HEK293 (cell line): ENCODE measurements around the gene SERPINB13.

Source experiments
- CTCF ChIA-PET: fragments of 350-600 bp; formaldehyde crosslinking; extraction: SDS; loops from one replicate; lab custom pipeline; 2021; ENCODE audit warnings: antibody characterized with exemption; lab: Yijun Ruan, JAX
- POLR2A ChIA-PET: fragments of 300-600 bp; formaldehyde crosslinking; extraction: SDS; loops from one replicate; lab custom pipeline; 2020; ENCODE audit warnings: antibody characterized with exemption, inconsistent platforms; lab: Yijun Ruan, JAX
- H3K27ac ChIP-seq: fragments of 200-500 bp; sonication (Bioruptor generic); 2 replicates; pipeline ENCODE4 v1.5.1; 2014; ENCODE audit warnings: low read depth, low read length, control low read depth, inconsistent platforms; ENCODE audit errors: extremely low read depth
- H3K36me3 ChIP-seq, 2 experiments: fragments of 200-500 bp in 1 of 2; sonication (Bioruptor generic) in 1 of 2; 1 replicate in 1 of 2; 2 replicates in 1 of 2; pipeline ENCODE4 v1.5.1; 2014 to 2017; ENCODE audit warnings: inconsistent platforms in 2 of 2, low read length in 2 of 2; ENCODE audit not compliant: control insufficient read depth in 2 of 2, insufficient read depth in 1 of 2
- H3K4me1 ChIP-seq: fragments of 200-500 bp; sonication (Bioruptor generic); 2 replicates; pipeline ENCODE4 v1.5.1; 2014; ENCODE audit warnings: mild to moderate bottlenecking, low read length, inconsistent platforms; ENCODE audit not compliant: control insufficient read depth, insufficient read depth
- H3K4me3 ChIP-seq: 2 replicates; pipeline ENCODE4 v1.5.1; 2011; ENCODE audit warnings: low read depth, mild to moderate bottlenecking, control low read depth, low read length, moderate library complexity
- H3K9me3 ChIP-seq: fragments of 200-500 bp; sonication (Bioruptor generic); 2 replicates; pipeline ENCODE4 v1.5.1; 2014; ENCODE audit warnings: low read depth, low read length, inconsistent platforms; ENCODE audit not compliant: control insufficient read depth, insufficient read depth
- GLI2 ChIP-seq: fragments of 450-650 bp; formaldehyde crosslinking; IDR thresholded peaks from 2 replicates; pipeline ENCODE4; 2017; ENCODE audit warnings: missing biosample characterization, missing genetic modification characterization, low read depth, borderline replicate concordance
- INSM2 ChIP-seq: fragments of 450-650 bp; formaldehyde crosslinking; IDR thresholded peaks from 2 replicates; pipeline ENCODE4 v1.5.1; 2016; ENCODE audit warnings: missing biosample characterization, missing genetic modification characterization
- KLF1 ChIP-seq: fragments of 450-650 bp; formaldehyde crosslinking; IDR thresholded peaks from 2 replicates; pipeline ENCODE4 v1.5.1; 2016; ENCODE audit warnings: missing biosample characterization, missing genetic modification characterization
- MEIS1 ChIP-seq: sonication (generic); formaldehyde crosslinking; IDR thresholded peaks from 2 replicates; pipeline ENCODE4 v1.8.1; 2022; ENCODE audit warnings: missing genetic modification reagents, mild to moderate bottlenecking, borderline replicate concordance
- OSR2 ChIP-seq: fragments of 450-650 bp; formaldehyde crosslinking; IDR thresholded peaks from 2 replicates; pipeline ENCODE4 v1.5.1; 2016; ENCODE audit warnings: missing biosample characterization, missing genetic modification characterization
- OVOL3 ChIP-seq: fragments of 450-650 bp; formaldehyde crosslinking; IDR thresholded peaks from 2 replicates; pipeline ENCODE4 v1.5.1; 2016; ENCODE audit warnings: missing biosample characterization, missing genetic modification characterization
- SCRT1 ChIP-seq: fragments of 450-650 bp; formaldehyde crosslinking; IDR thresholded peaks from 2 replicates; pipeline ENCODE4 v1.5.1; 2016; ENCODE audit warnings: missing biosample characterization, missing genetic modification characterization, borderline replicate concordance
- SETDB1 ChIP-seq: IDR thresholded peaks from one replicate; pipeline ENCODE4 v1.6.1; 2017; ENCODE audit warnings: mild to moderate bottlenecking, low read length, moderate library complexity, mixed read lengths; ENCODE audit not compliant: insufficient read length
- YY2 ChIP-seq: fragments of 450-650 bp; formaldehyde crosslinking; IDR thresholded peaks from 2 replicates; pipeline ENCODE4 v1.5.1; 2016; ENCODE audit warnings: missing biosample characterization, missing genetic modification characterization
- ZBTB1 ChIP-seq: fragments of 450-650 bp; formaldehyde crosslinking; IDR thresholded peaks from 2 replicates; pipeline ENCODE4 v1.5.1; 2016; ENCODE audit warnings: missing biosample characterization, missing genetic modification characterization
- ZBTB20 ChIP-seq: fragments of 450-650 bp; formaldehyde crosslinking; IDR thresholded peaks from 2 replicates; pipeline ENCODE4 v1.5.1; 2016; ENCODE audit warnings: missing biosample characterization, missing genetic modification characterization
- ZBTB26 ChIP-seq: fragments of 450-650 bp; formaldehyde crosslinking; optimal IDR thresholded peaks from 2 replicates; pipeline ENCODE3; 2016; ENCODE audit warnings: missing biosample characterization, mild to moderate bottlenecking, missing genetic modification characterization
- ZFP3 ChIP-seq: fragments of 450-650 bp; formaldehyde crosslinking; IDR thresholded peaks from 2 replicates; pipeline ENCODE4 v1.5.1; 2016; ENCODE audit warnings: low read depth, missing biosample characterization, missing genetic modification characterization
- ZNF10 ChIP-seq: fragments of 450-650 bp; formaldehyde crosslinking; IDR thresholded peaks from 2 replicates; pipeline ENCODE4 v1.5.1; 2017; ENCODE audit warnings: missing biosample characterization, missing genetic modification characterization
- ZNF16 ChIP-seq: fragments of 450-650 bp; formaldehyde crosslinking; IDR thresholded peaks from 2 replicates; pipeline ENCODE4 v1.5.1; 2016; ENCODE audit warnings: low read depth, missing biosample characterization, missing genetic modification characterization
- ZNF223 ChIP-seq: fragments of 450-650 bp; formaldehyde crosslinking; IDR thresholded peaks from 2 replicates; pipeline ENCODE4 v1.5.1; 2016; ENCODE audit warnings: missing biosample characterization, missing genetic modification characterization
- ZNF23 ChIP-seq: fragments of 450-650 bp; formaldehyde crosslinking; IDR thresholded peaks from 2 replicates; pipeline ENCODE4 v1.5.1; 2016; ENCODE audit warnings: missing biosample characterization, missing genetic modification characterization, borderline replicate concordance
- ZNF324 ChIP-seq: fragments of 450-650 bp; formaldehyde crosslinking; IDR thresholded peaks from 2 replicates; pipeline ENCODE4 v1.5.1; 2016; ENCODE audit warnings: missing biosample characterization, missing genetic modification characterization
- ZNF362 ChIP-seq: fragments of 450-650 bp; formaldehyde crosslinking; IDR thresholded peaks from 2 replicates; pipeline ENCODE4 v1.5.1; 2016; ENCODE audit warnings: missing biosample characterization, missing genetic modification characterization
- ZNF394 ChIP-seq: fragments of 450-650 bp; formaldehyde crosslinking; IDR thresholded peaks from 2 replicates; pipeline ENCODE4 v1.5.1; 2016; ENCODE audit warnings: missing biosample characterization, missing genetic modification characterization, mild to moderate bottlenecking, moderate library complexity, borderline replicate concordance
- ZNF404 ChIP-seq: fragments of 450-650 bp; formaldehyde crosslinking; IDR thresholded peaks from 2 replicates; pipeline ENCODE4 v1.5.1; 2017; ENCODE audit warnings: missing biosample characterization, missing genetic modification characterization
- ZNF529 ChIP-seq: fragments of 450-650 bp; formaldehyde crosslinking; IDR thresholded peaks from 2 replicates; pipeline ENCODE4 v1.5.1; 2017; ENCODE audit warnings: missing genetic modification characterization, missing biosample characterization; ENCODE audit not compliant: insufficient replicate concordance
- ZNF596 ChIP-seq: fragments of 450-650 bp; IDR thresholded peaks from 2 replicates; pipeline ENCODE4 v1.5.0; 2018; ENCODE audit warnings: missing biosample characterization, mild to moderate bottlenecking, missing genetic modification characterization, moderate library complexity
- ZNF623 ChIP-seq: fragments of 450-650 bp; formaldehyde crosslinking; IDR thresholded peaks from 2 replicates; pipeline ENCODE4 v1.5.1; 2016; ENCODE audit warnings: missing biosample characterization, missing genetic modification characterization
- ZNF624 ChIP-seq: fragments of 450-650 bp; formaldehyde crosslinking; IDR thresholded peaks from 2 replicates; pipeline ENCODE4 v1.5.1; 2017; ENCODE audit warnings: missing biosample characterization, missing genetic modification characterization
- ZNF658 ChIP-seq: fragments of 450-650 bp; formaldehyde crosslinking; IDR thresholded peaks from 2 replicates; pipeline ENCODE4; 2016; ENCODE audit warnings: missing biosample characterization, missing genetic modification characterization
- ZNF776 ChIP-seq: fragments of 450-650 bp; formaldehyde crosslinking; IDR thresholded peaks from 2 replicates; pipeline ENCODE4 v1.5.0; 2017; ENCODE audit warnings: missing biosample characterization, missing genetic modification characterization, borderline replicate concordance
- ZNF777 ChIP-seq: fragments of 450-650 bp; formaldehyde crosslinking; IDR thresholded peaks from 2 replicates; pipeline ENCODE4 v1.5.1; 2017; ENCODE audit warnings: missing biosample characterization, missing genetic modification characterization, borderline replicate concordance
- TF ChIP-seq, protein P1 (sequence below): fragments of 450-650 bp; formaldehyde crosslinking; IDR thresholded peaks from 2 replicates; pipeline ENCODE4 v1.5.1; 2016; ENCODE audit warnings: missing biosample characterization, missing genetic modification characterization
- TF ChIP-seq, protein P2 (sequence below): fragments of 450-650 bp; formaldehyde crosslinking; IDR thresholded peaks from 2 replicates; pipeline ENCODE4 v1.5.1; 2016; ENCODE audit warnings: missing biosample characterization, missing genetic modification characterization

The SERPINB13 gene

DNA sequence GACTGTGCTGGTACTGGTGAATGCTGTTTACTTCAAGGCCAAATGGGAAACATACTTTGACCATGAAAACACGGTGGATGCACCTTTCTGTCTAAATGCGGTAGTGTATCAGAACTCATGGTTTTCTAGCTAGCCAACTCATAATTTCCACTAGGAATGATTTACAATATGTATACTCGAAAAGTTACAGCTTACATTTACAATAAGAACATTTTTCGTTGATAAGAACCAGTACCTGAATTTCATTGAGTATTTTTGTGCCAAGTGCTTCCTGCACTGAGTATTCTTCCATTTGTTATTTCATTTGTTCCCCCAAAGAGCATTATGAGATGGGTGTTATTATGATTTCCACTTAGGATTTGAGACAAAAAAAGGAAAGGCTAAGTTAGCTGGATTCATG lies 23.1 kb upstream of the SERPINB13 start:
- H3K9me3 ChIP-seq, result no peaks in the 10 kb centered on the region
- TF ChIP-seq ZBTB26 (tag by site-specific recombination) (no peak), ZNF223 (tag by site-specific recombination) (no peak), GLI2 (tag by site-specific recombination) (no peak), SCRT1 (tag by site-specific recombination) (no peak), INSM2 (tag by site-specific recombination) (no peak), ZNF596 (tag by site-specific recombination) (no peak), ZNF394 (tag by site-specific recombination) (no peak), ZNF529 (tag by site-specific recombination) (no peak), SETDB1 (no peak), ZNF362 (tag by site-specific recombination) (no peak), ZNF23 (no peak), ZNF658 (no peak), ZNF776 (no peak), ZNF324 (tag by site-specific recombination) (no peak), ZNF777 (tag by site-specific recombination) (no peak), KLF1 (tag by site-specific recombination) (no peak)
- TF ChIP-seq, protein P1, sequence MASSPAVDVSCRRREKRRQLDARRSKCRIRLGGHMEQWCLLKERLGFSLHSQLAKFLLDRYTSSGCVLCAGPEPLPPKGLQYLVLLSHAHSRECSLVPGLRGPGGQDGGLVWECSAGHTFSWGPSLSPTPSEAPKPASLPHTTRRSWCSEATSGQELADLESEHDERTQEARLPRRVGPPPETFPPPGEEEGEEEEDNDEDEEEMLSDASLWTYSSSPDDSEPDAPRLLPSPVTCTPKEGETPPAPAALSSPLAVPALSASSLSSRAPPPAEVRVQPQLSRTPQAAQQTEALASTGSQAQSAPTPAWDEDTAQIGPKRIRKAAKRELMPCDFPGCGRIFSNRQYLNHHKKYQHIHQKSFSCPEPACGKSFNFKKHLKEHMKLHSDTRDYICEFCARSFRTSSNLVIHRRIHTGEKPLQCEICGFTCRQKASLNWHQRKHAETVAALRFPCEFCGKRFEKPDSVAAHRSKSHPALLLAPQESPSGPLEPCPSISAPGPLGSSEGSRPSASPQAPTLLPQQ (tag by site-specific recombination), result no peak
- ChIA-PET POLR2A (interaction anchor here (0.6 kb wide), 1 partner anchor 49 kb away, joined by 3 read pairs; no protein-coding TSS in a partner anchor), CTCF (interaction anchor here (0.5 to 10.5 kb wide), 3 partner anchors 14 to 415 kb away, joined by 3 to 88 read pairs (median 3); no protein-coding TSS in a partner anchor)
- H3K4me3 ChIP-seq, result no peak overlapping the region
- H3K27ac ChIP-seq, result no peak overlapping the region
- no peaks in the 10 kb centered on the region for H3K36me3 ChIP-seq
- no peaks in the 10 kb centered on the region for H3K4me1 ChIP-seq

GRCh38 chr18:63564561-63564960 lies 22.6 kb upstream of the SERPINB13 start:
- H3K4me1 ChIP-seq, result no peaks in the 10 kb centered on the region
- H3K36me3 ChIP-seq, result no peaks in the 10 kb centered on the region
- H3K27ac ChIP-seq, result no peak overlapping the region
- POLR2A ChIA-PET, result interaction anchor here (0.6 kb wide), 1 partner anchor 50 kb away, joined by 3 read pairs; no protein-coding TSS in a partner anchor
- no peaks in the 10 kb centered on the region for H3K9me3 ChIP-seq
- CTCF ChIA-PET, result interaction anchor here (0.5 to 10.5 kb wide), 3 partner anchors 13 to 415 kb away, joined by 3 to 88 read pairs (median 3); no protein-coding TSS in a partner anchor
- H3K4me3 ChIP-seq, result no peak overlapping the region
- no peak for TF ChIP-seq YY2 (tag by site-specific recombination)
- TF ChIP-seq ZBTB20, result no peak
- no peak for TF ChIP-seq MEIS1
- TF ChIP-seq ZNF10, result no peak
- TF ChIP-seq ZNF623, result no peak
- TF ChIP-seq ZNF624, result no peak
- no peak for TF ChIP-seq ZBTB1 (tag by site-specific recombination)
- no peak for TF ChIP-seq OSR2 (tag by site-specific recombination)
- TF ChIP-seq ZNF404 (tag by site-specific recombination), result no peak
- TF ChIP-seq ZNF16 (tag by site-specific recombination), result no peak
- TF ChIP-seq, protein P2, sequence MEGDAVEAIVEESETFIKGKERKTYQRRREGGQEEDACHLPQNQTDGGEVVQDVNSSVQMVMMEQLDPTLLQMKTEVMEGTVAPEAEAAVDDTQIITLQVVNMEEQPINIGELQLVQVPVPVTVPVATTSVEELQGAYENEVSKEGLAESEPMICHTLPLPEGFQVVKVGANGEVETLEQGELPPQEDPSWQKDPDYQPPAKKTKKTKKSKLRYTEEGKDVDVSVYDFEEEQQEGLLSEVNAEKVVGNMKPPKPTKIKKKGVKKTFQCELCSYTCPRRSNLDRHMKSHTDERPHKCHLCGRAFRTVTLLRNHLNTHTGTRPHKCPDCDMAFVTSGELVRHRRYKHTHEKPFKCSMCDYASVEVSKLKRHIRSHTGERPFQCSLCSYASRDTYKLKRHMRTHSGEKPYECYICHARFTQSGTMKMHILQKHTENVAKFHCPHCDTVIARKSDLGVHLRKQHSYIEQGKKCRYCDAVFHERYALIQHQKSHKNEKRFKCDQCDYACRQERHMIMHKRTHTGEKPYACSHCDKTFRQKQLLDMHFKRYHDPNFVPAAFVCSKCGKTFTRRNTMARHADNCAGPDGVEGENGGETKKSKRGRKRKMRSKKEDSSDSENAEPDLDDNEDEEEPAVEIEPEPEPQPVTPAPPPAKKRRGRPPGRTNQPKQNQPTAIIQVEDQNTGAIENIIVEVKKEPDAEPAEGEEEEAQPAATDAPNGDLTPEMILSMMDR, result no peak
- no peak for TF ChIP-seq OVOL3 (tag by site-specific recombination)
- no peak for TF ChIP-seq ZFP3 (tag by site-specific recombination)
